ENCODE data around the gene UBR1. TPM values are rescaled to one million over a fixed set of nuclear protein-coding genes. Genes with fewer than 3 reads are reported as not detected.

UBR1 gene
- total and polyA plus RNA-seq, 2 experiments from 2014 or later = 17.2 to 19.6 TPM

GRCh38 chr15:42933886-42934667 lies 171.8 kb downstream of the UBR1 start:
- Mint-ChIP-seq H3K4me3 (no peak overlapping the region), H3K4me1 (no peaks in the 10 kb centered on the region), H3K27me3 (ENCODE audit: insufficient read depth, low read depth, poor library complexity) (peaks cover 1% of the 10 kb centered on the region), H3K27ac (no peak overlapping the region), H3K36me3 (ENCODE audit: low read depth) (no peaks in the 10 kb centered on the region), H3K9me3 (no peaks in the 10 kb centered on the region)
- no peaks in the 10 kb centered on the region for H3K9me2 ChIP-seq (ENCODE audit: insufficient read depth)
- DNase-seq (ENCODE audit: low spot score) = no peak
- no peak overlapping the region for H2AFZ ChIP-seq
- H3K4me3 ChIP-seq = no peak overlapping the region
- H3K4me2 ChIP-seq = no peak overlapping the region
- no peaks in the 10 kb centered on the region for H3K79me2 ChIP-seq (replicated peaks; ENCODE audit: insufficient read depth)
- H4K20me1 ChIP-seq (replicated peaks; ENCODE audit: insufficient read depth) = no peaks in the 10 kb centered on the region
- no peaks in the 10 kb centered on the region for H3K4me1 ChIP-seq (ENCODE audit: insufficient read depth)
- no peaks in the 10 kb centered on the region for H3K36me3 ChIP-seq (ENCODE audit: insufficient read depth)
- no peaks in the 10 kb centered on the region for H3F3A ChIP-seq (replicated peaks; ENCODE audit: low read depth)
- TF ChIP-seq ETS1 (IDR thresholded peaks at IDR 0.05) = no peak
- TF ChIP-seq CREB1 (CRISPR knock-in tag; IDR thresholded peaks at IDR 0.05; ENCODE audit: low read depth) = no peak
- TF ChIP-seq NANOG (IDR thresholded peaks at IDR 0.05; ENCODE audit: borderline replicate concordance) = no peak
- TF ChIP-seq POLR2AphosphoS5 (IDR thresholded peaks at IDR 0.05; ENCODE audit: low read depth) = no peak
- TF ChIP-seq STAT1 (IDR thresholded peaks at IDR 0.05; ENCODE audit: unreplicated experiment) = no peak
- TF ChIP-seq EZH2 (IDR thresholded peaks at IDR 0.05; ENCODE audit: low read depth, unreplicated experiment) = no peak
- no peak for TF ChIP-seq ZNF331 (CRISPR knock-in tag; IDR thresholded peaks at IDR 0.05; ENCODE audit: low read depth)
- TF ChIP-seq, protein P1, sequence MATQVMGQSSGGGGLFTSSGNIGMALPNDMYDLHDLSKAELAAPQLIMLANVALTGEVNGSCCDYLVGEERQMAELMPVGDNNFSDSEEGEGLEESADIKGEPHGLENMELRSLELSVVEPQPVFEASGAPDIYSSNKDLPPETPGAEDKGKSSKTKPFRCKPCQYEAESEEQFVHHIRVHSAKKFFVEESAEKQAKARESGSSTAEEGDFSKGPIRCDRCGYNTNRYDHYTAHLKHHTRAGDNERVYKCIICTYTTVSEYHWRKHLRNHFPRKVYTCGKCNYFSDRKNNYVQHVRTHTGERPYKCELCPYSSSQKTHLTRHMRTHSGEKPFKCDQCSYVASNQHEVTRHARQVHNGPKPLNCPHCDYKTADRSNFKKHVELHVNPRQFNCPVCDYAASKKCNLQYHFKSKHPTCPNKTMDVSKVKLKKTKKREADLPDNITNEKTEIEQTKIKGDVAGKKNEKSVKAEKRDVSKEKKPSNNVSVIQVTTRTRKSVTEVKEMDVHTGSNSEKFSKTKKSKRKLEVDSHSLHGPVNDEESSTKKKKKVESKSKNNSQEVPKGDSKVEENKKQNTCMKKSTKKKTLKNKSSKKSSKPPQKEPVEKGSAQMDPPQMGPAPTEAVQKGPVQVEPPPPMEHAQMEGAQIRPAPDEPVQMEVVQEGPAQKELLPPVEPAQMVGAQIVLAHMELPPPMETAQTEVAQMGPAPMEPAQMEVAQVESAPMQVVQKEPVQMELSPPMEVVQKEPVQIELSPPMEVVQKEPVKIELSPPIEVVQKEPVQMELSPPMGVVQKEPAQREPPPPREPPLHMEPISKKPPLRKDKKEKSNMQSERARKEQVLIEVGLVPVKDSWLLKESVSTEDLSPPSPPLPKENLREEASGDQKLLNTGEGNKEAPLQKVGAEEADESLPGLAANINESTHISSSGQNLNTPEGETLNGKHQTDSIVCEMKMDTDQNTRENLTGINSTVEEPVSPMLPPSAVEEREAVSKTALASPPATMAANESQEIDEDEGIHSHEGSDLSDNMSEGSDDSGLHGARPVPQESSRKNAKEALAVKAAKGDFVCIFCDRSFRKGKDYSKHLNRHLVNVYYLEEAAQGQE (IDR thresholded peaks at IDR 0.05; ENCODE audit: unreplicated experiment) = no peak
- no peak for TF ChIP-seq ZNF462 (CRISPR knock-in tag; IDR thresholded peaks at IDR 0.05)
- no peak for TF ChIP-seq ZNF114 (CRISPR knock-in tag; IDR thresholded peaks at IDR 0.05)
- no peak for TF ChIP-seq CTCF (conservative IDR thresholded peaks at IDR 0.05; ENCODE audit: low read depth in 2 of 2)
- no peak for TF ChIP-seq EZH2phosphoT487 (IDR thresholded peaks at IDR 0.05; ENCODE audit: unreplicated experiment)
- no peak for TF ChIP-seq JUNB (IDR thresholded peaks at IDR 0.05; ENCODE audit: unreplicated experiment)
- no peak overlapping the region for H3K27ac ChIP-seq (ENCODE audit: low read depth)
- ATAC-seq = no peak
- no peaks in the 10 kb centered on the region for H3K27me3 ChIP-seq (ENCODE audit: insufficient read depth)
